Measurements from ENCODE around the gene ARID5B.

The ARID5B gene

DNA sequence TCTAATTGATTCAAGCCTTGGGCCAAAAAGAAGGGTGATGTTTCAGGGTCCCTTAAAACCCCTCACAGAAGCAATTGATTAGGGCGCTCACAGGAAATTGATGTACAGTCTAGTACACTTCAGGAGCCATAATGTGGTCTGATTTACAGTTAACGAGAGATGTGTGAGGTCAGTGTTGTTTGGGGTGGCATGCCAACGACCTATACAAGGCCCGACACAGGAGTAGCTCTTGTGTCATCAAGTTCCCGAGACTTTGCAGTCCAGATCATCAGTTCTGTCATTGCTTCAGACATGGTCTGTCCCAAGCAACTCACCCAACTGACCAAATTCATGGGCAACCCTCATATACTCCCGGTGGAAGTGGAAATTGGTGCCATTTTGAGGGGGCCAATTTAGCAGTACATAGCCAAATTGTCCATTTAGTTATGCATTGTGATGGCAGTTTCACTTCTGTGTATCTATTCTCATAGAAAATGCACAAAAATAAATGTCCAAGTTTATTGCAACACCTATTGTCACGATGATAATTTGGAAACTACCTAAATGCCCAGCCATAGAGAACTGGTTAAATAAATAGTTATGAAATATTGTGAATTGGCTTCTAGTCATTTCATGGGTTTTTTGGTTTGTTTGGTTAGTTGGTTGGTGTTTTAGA, 18.0 kb upstream of the ARID5B start:
- peak; percentile 64 for DNase-seq

DNA sequence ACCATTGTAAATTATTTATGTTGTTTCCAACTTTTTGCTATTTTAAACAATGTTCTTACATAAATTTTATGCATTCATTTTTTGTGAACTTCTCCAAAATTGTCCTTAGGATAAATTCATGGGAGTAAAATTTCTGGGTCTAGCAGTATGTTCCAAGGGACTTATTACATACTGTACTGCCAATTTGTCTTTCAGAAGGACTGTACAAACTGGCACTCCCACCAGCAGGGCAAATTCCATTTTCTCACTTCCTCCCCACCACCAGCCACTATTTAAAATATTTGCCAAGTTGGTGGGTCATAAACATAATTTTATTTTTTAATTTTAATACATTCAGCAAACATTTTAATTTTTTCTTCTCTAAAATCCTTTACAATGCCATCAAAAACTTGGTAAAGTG, 13.7 kb upstream of the ARID5B start:
- no peak for DNase-seq

GRCh38 chr10:61888744-61889143, 12.8 kb upstream of the ARID5B start:
- peak; percentile 18 for DNase-seq

DNA sequence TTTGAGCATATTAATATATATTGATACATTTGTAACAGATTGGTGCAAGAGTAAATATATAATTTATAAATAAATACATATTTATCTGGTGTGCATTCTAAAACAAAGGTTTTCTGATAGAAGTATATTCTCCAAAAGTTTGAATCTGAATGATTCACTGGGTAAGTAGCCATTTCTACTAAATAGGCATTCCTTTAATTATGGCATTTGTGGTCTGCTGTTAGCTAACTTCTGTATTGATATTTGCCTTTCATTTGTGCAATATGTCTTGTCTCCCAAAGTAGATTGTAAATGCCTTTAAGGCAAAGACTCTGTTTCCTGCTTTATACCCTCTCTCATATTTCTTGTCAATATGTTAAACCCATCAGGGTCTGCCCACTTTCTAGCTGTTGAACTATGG, 11.1 kb upstream of the ARID5B start:
- DNase-seq = no peak

GRCh38 chr10:61890881-61891409, 10.6 kb upstream of the ARID5B start:
- DNase-seq = no peak

DNA sequence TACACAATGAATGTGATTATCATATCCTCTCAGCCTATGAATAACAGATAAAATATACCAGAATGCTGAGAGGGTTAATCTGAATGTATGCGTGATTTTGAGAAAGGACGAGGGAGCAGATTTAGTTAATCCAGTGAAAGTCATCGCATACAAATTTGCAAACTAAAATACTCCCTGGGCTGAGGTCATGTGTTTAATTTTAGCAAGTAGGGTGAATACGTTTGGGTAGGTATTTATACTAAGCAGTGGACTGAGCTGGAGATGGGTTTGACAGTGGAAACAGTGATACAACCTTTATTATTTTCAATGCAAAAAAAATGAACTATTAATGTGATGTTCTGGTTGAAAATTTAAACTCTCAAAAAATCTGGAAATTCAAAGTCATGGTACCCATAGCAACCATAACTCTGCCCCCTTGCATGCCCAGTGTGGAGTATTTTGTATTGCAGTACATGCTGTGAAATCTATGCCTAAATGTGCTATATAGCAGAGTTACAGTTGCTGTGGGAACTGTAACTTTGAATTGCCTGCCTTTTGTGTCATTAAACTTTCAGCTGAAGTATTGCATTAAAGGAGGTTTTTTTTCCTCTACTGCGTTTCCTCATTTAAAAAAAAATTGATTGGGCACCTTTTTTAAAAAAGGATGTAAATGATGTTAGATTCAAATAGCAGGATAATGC, 9.5 kb upstream of the ARID5B start:
- no peak for DNase-seq

DNA sequence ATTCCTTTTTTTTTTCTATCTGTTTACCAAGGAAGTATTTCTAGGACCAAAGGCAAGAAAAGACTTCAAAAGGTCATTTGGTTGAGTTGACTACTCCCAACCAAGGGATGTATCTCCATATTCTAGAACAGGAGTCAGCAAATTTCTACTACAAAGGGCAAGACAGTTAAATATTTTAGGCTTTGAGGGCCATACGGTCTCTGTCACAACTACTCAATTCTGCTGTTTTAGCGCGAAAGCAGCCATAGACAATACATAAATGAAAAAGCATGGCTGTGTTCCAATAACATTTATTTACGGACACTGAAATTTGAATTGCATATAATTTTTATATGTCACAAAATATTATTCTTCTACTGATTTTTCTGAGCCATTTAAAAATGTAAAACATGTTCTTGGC, 8.5 kb upstream of the ARID5B start:
- no peak for DNase-seq

- no peak for DNase-seq
Observed at GRCh38 chr10:61894133-61894532, 7.4 kb upstream of the ARID5B start.

- DNase-seq = no peak
Observed at GRCh38 chr10:61895898-61896600, 5.5 kb upstream of the ARID5B start.

GRCh38 chr10:61896854-61897661, 4.4 kb upstream of the ARID5B start:
- peak; percentile 83 for DNase-seq

GRCh38 chr10:61897671-61898434, 3.6 kb upstream of the ARID5B start:
- DNase-seq = peak; percentile 56

GRCh38 chr10:61898435-61898778, 3.1 kb upstream of the ARID5B start:
- no peak for DNase-seq

DNA sequence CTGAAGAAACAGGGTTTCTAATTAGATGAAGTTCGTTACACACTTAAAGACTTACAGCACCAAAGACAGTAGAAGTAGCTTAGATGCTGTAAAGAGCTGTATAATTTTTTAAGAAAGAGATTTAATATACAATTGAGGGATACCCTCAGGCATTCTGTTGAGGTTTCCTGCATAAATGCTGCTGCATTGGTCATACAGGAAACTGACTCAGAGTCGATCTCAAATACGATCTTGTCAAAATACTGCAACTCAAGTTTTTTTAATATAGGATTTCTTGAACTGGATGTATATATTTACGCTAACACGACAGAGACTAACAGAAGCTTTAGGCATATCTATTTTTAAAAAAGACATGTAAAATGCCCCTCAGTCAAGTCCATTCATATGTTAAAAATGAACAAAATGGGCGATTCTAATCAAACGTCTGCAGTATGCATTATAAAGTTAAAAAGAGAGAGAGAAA, 2.4 kb upstream of the ARID5B start:
- peak; percentile 57 for DNase-seq

GRCh38 chr10:61899663-61899996, 1.9 kb upstream of the ARID5B start:
- no peak for DNase-seq

DNA sequence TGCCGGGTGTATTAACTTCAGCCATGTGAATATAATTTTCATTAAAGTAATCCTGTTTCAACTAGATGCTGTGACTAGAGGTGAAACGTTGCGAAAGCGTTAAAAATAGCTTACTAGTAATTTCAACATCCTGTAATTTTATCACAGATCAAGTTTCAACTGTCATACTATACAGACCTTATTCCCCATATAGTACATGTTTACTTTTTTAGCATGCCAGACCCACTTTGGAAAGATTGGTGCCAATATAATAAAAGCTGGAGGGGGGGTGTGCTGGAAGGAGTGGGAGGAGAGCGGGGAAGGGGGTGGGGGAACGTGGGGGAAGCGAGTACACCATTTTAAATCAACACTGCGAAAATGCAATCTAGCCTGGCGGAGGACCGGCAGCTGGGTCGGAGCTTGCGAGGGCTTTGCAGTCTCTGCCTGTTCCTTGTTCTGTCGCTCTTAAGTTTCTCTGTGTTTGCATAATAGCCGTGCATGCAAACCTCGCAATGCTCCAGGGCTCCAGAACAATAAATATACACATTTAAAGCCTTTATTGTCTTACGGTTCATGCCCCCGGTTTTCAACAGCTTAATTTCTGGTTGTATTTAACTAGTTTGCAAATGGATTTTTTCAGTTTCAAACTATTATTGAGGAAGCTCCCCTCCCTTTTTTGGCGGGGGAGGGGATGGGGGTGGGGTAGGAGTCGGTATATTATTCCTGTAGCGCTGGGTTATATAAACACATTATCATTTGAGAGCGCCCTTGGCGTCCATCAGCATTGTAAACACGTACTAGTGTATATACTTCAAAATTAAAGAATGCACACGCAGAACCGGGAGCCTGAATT, 1.3 kb upstream of the ARID5B start:
- DNase-seq = peak; percentile 83

DNA sequence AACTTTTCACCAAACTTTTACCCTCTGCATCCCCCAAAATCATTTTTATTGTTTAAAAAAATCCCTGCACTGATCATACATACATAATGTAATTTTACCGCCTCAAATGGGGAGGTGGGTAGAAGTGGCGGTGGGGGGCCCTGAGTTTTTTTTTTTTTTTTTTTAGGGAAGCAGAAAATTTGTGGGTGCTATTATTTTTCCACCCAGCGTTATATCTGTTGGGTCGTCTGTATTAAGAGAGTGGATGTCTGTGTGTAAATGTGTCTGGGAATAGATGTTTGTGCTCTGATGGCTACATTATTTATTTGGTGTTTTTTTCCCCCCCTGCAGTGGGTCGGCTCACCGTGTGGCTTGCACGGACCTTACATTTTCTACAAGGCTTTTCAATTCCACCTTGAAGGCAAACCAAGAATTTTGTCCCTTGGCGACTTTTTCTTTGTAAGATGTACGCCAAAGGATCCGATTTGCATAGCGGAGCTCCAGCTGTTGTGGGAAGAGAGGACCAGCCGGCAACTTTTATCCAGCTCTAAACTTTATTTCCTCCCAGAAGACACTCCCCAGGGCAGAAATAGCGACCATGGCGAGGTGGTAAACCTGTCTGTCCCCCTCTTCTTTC, 438 bp downstream of the ARID5B start:
- DNase-seq = peak; percentile 51

DNA sequence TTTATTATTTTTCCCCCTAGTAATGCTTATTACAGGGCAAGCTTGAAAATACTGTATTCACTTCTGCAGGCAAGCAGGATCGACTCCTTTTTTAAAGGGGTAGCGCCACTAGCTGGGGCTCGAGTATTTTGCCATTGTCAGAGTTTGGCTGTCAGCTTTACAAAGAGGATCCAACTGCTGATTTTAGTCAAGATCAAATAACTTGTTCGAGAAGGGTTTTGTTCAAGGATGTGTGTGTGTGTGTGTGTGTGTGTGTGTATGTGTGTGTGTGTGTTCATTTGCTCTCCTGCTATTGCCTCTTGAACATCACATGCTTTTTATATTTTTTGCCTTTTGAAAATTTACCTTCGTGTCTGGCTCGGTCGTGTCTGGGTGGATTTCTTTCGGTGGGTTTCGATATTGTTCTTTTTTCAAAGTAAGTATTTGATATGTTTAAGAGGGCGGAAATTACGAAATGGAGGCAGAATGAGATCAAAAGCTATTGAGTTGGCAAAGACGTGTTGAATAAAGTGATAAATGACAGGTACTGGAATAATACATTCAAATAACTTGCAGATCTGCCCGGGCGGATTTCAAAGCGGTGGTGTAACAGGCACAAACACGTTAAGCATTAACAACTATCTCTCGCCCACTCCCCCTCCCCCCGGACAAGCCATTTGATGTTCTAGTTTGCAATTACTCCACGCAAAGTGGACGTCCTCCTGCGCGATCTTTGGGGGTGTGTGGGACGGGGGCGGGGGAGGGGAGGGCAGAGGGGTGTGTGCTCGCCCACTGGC, 1.1 kb downstream of the ARID5B start:
- peak; percentile 70 for DNase-seq

DNA sequence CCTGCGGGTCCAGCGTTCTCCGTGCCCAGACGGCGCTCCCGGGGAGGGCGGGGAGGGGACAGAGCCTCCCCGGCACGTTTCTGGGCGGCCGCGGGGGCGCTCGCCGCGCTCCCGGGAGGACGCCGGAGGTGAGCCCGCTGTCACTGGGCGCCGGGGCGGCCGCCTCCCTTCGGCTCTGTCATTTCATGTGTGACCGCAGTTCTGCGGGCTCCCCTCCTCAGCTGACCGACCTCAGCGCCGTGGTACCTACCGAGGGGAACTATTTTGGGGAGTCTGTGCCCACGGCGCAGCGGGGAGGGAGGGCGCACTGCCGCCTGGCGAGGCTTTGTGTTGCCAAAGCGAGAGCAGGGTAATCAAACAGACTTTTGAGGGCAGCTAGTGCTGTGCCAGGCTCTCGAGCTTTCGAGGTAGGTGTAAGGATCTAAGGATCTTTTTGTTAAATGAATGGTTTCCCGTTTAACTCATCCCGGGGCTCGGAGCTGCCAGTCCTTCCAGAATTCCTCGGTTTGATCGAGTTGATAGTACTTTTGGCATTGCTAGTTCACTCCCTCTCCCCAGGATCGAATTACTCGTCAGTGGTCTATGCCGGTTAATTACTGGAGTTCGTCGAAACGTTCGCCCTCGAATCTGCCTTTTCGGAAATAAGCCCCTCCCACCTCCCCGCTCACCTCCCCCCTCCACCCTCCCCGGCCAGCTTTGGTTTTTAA, 1.9 kb downstream of the ARID5B start:
- peak; percentile 74 for DNase-seq

GRCh38 chr10:61903928-61904344, 2.4 kb downstream of the ARID5B start:
- DNase-seq = no peak

Data from inflammatory macrophage treated with lipopolysaccharide for 4 hours (primary cell).